Putamen (tissue), 1 donor: Measurements from ENCODE around the gene KLHL17.
"Not testable (repeated sequence)": the region's sequence is repeated elsewhere in the genome, so short reads cannot be mapped to it uniquely, and the experiment has no call there.

ENCODE experiments used
- DNase-seq: peaks from one replicate; pipeline ENCODE4 v3.0.0-alpha.2; 2016; ENCODE audit warnings: low spot score

Gene KLHL17

GRCh38 chr1:970242-970972 lies 10.0 kb downstream of the KLHL17 start:
- DNase-seq = no peak

DNA sequence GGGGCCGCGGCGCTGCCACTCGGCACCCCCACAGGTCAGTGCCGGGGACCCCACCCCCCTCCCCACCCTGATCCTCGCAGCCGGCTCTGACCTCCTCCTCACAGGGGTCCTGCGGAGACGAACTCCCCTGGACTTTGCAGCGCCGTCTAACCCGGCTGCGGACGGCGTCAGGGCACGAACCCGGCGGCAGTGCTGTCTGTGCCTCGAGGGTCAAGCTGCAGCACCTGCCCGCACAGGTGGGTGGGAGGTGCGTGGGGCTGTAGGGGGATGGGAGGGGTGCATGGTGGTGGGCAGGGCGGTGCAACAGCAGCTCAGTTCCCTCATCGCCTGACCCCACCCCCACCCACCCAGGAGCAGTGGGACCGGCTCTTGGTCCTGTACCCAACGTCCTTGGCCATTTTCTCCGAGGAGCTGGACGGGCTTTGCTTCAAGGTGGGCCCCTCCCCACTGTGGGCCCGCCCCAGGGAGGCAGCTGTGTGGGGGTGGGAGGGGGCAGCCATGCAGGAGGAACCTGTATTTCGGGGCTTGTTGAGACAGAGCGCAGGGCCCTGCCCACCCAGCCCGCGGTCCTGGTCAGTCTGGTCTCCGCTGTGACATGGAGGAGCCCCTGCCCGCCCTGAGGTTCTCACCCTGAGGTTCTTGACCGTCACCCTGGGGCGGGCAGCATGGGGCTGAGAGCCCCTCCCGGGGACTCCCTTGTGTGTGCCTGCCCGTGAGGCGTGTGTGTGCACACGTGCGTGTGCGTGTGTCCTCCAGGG lies 10.8 kb downstream of the KLHL17 start:
- DNase-seq = no peak

DNA sequence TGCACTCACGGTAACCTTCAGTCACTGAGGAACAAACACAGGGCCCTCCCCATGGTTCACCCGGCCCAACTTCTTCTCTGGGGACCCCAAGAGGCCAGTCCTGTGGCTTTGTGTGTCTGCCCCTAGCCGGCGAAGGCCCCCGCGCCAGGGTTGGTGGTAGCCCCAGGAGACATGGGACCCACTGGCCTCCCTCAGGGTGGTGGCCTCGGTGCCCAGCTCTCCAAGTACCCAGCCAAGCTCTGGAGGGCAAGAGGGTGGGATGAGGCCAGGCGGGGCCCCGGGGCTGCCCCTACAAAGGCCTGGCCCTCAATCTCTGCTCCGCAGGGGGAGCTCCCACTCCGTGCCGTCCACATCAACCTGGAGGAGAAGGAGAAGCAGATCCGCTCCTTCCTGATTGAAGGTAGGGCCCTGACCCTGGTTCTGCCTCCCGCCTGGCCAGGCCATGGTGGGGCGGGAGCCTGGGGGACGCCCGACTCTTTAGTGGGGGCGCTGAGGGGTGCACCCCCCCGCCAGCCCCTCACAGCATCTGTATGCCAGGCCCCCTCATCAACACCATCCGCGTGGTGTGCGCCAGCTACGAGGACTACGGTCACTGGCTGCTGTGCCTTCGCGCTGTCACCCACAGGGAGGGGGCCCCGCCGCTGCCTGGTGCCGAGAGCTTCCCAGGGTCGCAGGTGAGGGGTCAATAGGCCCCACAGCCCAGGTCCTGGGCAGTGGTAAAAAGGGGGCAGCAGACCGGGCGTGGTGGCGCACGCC lies 11.5 kb downstream of the KLHL17 start:
- DNase-seq = no peak

GRCh38 chr1:972726-973458 lies 12.5 kb downstream of the KLHL17 start:
- DNase-seq = no peak

GRCh38 chr1:973459-974292 lies 13.3 kb downstream of the KLHL17 start:
- DNase-seq = no peak

DNA sequence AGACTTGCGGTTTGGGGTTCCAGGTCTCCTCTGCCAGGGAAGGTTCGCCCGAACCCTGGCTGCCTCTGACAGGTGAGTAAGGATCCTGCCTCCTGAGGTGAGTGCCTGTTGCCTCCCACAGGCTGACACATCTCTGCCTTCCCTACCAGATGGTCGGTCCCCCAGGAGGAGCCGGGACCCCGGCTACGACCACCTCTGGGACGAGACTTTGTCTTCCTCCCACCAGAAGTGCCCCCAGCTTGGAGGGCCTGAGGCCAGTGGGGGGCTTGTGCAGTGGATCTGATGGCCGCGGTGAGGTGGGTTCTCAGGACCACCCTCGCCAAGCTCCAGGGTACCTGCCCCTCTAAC lies 13.9 kb downstream of the KLHL17 start:
- no peak for DNase-seq

GRCh38 chr1:974687-975328 lies 14.4 kb downstream of the KLHL17 start:
- DNase-seq = no peak

GRCh38 chr1:975365-975764 lies 15.0 kb downstream of the KLHL17 start:
- no peak for DNase-seq

GRCh38 chr1:975896-976683 lies 15.7 kb downstream of the KLHL17 start:
- no peak for DNase-seq

DNA sequence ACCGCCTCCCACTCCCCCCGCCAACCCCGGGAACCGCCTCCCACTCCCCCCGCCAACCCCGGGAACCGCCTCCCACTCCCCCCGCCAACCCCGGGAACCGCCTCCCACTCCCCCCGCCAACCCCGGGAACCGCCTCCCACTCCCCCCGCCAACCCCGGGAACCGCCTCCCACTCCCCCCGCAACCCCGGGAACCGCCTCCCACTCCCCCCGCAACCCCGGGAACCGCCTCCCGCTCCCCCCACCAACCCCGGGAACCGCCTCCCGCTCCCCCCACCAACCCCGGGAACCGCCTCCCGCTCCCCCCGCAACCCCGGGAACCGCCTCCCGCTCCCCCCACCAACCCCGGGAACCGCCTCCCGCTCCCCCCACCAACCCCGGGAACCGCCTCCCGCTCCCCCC lies 16.4 kb downstream of the KLHL17 start:
- not testable (repeated sequence) for DNase-seq

GRCh38 chr1:978069-978834 lies 17.9 kb downstream of the KLHL17 start:
- no peak for DNase-seq

GRCh38 chr1:978835-979743 lies 18.7 kb downstream of the KLHL17 start:
- no peak for DNase-seq

DNA sequence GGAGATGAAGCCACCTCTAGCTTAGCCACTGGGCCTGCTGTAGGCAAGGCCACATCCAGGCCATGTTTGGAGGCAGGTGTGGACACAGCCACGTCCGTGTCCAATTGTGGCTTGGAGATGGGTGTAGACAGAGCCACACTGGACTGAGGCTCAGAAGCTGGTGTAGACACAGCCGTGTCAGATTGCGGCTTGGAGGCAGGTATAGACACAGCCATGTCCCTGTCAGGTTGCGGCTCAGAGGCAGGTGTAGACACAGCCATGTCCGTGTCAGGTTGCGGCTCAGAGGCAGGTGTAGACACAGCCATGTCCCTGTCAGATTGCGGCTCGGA lies 19.3 kb downstream of the KLHL17 start:
- no peak for DNase-seq

DNA sequence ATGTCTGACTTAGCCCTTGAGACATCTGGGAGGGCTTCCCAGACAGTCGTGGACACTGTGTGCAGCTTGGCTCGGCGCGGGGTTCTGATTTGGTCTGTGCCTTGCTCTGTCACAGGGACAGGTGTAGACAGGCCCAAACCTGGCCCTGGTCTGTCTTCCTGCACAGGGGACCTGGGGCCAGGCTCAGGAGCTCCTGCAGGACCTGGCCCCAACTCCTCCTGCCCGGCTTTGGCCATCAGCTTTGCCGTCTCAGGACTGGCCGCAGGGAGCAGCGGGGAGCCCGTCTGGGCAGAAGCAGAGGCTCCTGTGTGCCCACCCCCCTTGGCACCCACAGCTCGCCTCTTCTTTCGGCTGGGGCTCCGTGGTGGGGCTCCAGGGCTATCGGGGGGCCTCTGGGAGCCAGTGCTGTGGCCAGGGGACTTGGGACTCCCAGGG lies 19.8 kb downstream of the KLHL17 start:
- no peak for DNase-seq

- DNase-seq = no peak
Observed at GRCh38 chr1:980602-981395, 20.4 kb downstream of the KLHL17 start.

GRCh38 chr1:981491-981954 lies 21.1 kb downstream of the KLHL17 start:
- no peak for DNase-seq

DNA sequence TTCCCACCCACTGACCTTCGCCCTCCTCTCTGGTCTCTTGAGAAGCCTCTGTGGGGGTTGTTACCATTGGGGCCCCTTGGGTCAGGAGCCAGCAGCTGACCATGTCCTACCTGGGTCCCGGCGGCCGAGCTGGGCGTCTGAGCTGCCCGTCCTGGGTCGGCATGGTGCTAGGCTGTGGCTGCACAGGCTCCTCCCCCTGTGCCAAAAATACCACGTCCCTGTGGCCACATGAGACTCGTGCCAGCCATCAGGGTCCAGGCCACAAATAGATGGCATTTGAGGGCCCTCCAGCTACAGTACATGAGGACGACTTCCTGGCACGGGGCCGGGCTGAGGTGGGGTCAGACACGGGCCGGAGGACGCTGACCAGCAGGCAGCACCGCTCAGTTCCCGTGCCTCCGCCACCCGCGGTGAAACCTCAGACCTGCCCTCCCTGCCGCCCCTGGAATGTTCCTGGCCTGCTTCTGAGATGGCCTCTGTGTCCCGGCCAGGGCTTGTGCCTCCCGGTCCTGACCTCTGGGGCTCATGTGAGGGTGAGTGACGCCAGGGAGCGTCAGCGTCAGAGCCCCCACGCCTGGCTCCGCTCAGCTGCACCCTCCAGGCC lies 21.7 kb downstream of the KLHL17 start, which contains the start of gene PERM1:
Gene PERM1 (minus strand): TSS at position 139 of the 604 bp plus-strand sequence. CDS start 1,064 bp downstream, outside the sequence.
- no peak for DNase-seq
